ENCODE measurements around the gene NINJ2.
"Not testable (repeated sequence)": the region's sequence is repeated elsewhere in the genome, so short reads cannot be mapped to it uniquely, and the experiment has no call there.

The NINJ2 gene

GRCh38 chr12:663293-663871 is at the start of gene NINJ2:
NINJ2 (minus strand) TSS chr12:663445; CDS start chr12:663360, 85 bp downstream.
- DNase-seq (ENCODE audit: low read depth in 2 of 3, low spot score in 2 of 3), result no peak

- no peak for DNase-seq (ENCODE audit: low read depth in 2 of 3, low spot score in 2 of 3)
Measured at GRCh38 chr12:712172-712863, 49.1 kb upstream of the NINJ2 start.

- no peak for DNase-seq (ENCODE audit: low read depth in 2 of 3, low spot score in 2 of 3)
Measured at GRCh38 chr12:709455-710020, 46.3 kb upstream of the NINJ2 start.

GRCh38 chr12:708084-708483 is 44.8 kb upstream of the NINJ2 start:
- DNase-seq (ENCODE audit: low read depth in 2 of 3, low spot score in 2 of 3), result not testable (repeated sequence)

GRCh38 chr12:704516-705242 is 41.4 kb upstream of the NINJ2 start:
- no peak for DNase-seq (ENCODE audit: low read depth in 2 of 3, low spot score in 2 of 3)

GRCh38 chr12:701896-702539 is 38.8 kb upstream of the NINJ2 start:
- no peak for DNase-seq (ENCODE audit: low read depth in 2 of 3, low spot score in 2 of 3)

- DNase-seq (ENCODE audit: low read depth in 2 of 3, low spot score in 2 of 3), result no peak
Measured at GRCh38 chr12:700016-700415, 36.8 kb upstream of the NINJ2 start.

- not testable (repeated sequence) for DNase-seq (ENCODE audit: low read depth in 2 of 3, low spot score in 2 of 3)
Measured at GRCh38 chr12:698222-698621, 35.0 kb upstream of the NINJ2 start.

- no peak for DNase-seq (ENCODE audit: low read depth in 2 of 3, low spot score in 2 of 3)
Measured at GRCh38 chr12:697481-697880, 34.2 kb upstream of the NINJ2 start.

- no peak for DNase-seq (ENCODE audit: low read depth in 2 of 3, low spot score in 2 of 3)
Measured at GRCh38 chr12:694734-695503, 31.7 kb upstream of the NINJ2 start.

GRCh38 chr12:693934-694533 is 30.8 kb upstream of the NINJ2 start:
- DNase-seq (ENCODE audit: low read depth in 2 of 3, low spot score in 2 of 3), result no peak

- no peak for DNase-seq (ENCODE audit: low read depth in 2 of 3, low spot score in 2 of 3)
Measured at GRCh38 chr12:692274-692673, 29.0 kb upstream of the NINJ2 start.

- no peak for DNase-seq (ENCODE audit: low read depth in 2 of 3, low spot score in 2 of 3)
Measured at GRCh38 chr12:690466-690865, 27.2 kb upstream of the NINJ2 start.

- peak in 1 of 3 experiments; percentile 45 for DNase-seq (ENCODE audit: low read depth in 2 of 3, low spot score in 2 of 3)
Measured at GRCh38 chr12:685388-685787, 22.1 kb upstream of the NINJ2 start.

GRCh38 chr12:684416-684815 is 21.2 kb upstream of the NINJ2 start:
- no peak for DNase-seq (ENCODE audit: low read depth in 2 of 3, low spot score in 2 of 3)

GRCh38 chr12:681568-682256 is 18.5 kb upstream of the NINJ2 start:
- no peak for DNase-seq (ENCODE audit: low read depth in 2 of 3, low spot score in 2 of 3)

- no peak for DNase-seq (ENCODE audit: low read depth in 2 of 3, low spot score in 2 of 3)
Measured at GRCh38 chr12:678747-679712, 15.8 kb upstream of the NINJ2 start.

- no peak for DNase-seq (ENCODE audit: low read depth in 2 of 3, low spot score in 2 of 3)
Measured at GRCh38 chr12:675562-675961, 12.3 kb upstream of the NINJ2 start.
